ENCODE measurements around the gene KASH5.

Gene KASH5

DNA sequence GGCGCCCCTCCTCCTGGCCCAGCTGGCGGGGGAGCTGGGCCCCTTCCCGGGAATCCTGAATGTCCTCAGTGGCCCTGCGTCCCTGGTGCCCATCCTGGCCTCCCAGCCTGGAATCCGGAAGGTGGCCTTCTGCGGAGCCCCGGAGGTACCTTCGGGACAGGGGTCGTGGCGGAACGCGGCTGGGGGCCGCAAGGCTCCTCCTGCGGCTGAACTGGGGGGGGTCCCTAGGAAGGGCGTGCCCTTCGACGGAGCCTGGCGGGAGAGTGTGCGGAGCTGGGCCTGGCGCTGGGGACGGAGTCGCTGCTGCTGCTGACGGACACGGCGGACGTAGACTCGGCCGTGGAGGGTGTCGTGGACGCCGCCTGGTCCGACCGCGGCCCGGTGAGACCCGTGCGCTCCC, 73.6 kb downstream of the KASH5 start:
- DNase-seq, result no peak

DNA sequence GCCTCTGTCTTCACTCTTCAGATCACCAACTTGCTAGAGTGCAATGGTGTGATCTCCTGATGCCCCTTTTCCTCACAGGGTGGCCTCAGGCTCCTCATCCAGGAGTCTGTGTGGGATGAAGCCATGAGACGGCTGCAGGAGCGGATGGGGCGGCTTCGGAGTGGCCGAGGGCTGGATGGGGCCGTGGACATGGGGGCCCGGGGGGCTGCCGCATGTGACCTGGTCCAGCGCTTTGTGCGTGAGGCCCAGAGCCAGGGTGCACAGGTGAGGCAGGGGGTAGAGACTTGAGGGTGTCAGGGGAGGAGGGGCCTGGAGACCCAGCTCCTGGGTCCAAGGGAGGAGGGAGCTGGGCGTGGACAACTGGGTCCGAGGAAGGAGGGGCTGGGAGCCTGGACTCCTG, 74.4 kb downstream of the KASH5 start:
- DNase-seq, result no peak

DNA sequence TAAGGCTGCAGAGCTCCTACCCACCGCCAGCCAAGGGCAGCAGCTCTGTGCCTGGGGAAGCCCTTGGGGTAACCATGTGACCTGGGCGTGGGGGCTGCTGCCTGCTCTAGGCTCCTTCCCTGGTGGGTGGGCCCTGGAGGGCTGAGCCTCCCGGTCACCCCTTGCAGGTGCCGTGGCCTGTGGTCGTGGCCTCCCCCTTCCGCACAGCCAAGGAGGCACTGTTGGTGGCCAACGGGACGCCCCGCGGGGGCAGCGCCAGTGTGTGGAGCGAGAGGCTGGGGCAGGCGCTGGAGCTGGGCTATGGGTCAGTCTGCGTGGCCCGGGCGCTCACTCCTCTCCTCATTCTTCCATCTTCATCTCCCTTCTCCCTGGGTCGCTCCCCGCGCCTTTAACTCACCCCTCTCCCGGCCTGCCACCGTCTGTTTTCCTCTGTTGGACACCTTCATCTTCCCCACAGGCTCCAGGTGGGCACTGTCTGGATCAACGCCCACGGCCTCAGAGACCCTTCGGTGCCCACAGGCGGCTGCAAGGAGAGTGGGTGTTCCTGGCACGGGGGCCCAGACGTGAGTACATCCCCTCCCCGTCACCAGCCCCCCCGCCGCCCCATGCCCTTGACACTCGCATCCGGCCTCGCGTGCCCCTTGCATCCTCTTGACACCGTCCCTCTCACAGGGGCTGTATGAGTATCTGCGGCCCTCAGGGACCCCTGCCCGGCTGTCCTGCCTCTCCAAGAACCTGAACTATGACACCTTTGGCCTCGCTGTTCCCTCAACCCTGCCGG, 76.1 kb downstream of the KASH5 start:
- no peak for DNase-seq

DNA sequence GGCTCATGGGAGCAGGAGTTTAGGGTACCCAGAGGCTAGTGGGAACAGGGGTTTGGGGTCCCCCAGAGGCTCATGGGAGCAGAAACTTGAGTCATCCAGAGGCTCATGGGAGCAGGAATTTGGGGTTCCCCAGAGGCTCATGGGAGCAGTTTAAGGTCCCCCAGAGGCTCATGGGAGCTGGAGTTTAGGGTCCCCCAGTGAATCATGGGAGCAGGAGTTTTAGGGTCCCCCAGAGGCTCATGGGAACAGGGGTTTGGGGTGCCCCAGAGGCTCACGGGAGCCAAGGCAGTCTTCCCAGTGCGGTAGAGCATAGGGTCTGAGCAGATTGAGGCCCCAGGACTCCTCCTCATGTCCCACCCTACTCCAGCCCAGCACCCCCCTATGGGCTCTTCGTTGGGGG, 77.3 kb downstream of the KASH5 start:
- DNase-seq, result no peak
